Activated CD4-positive, alpha-beta T cell treated with anti-CD3 and anti-CD28 coated beads for 36 hours (primary cell): ENCODE results near the gene ZNF543. TPM values are rescaled to one million over a fixed set of nuclear protein-coding genes. Genes with fewer than 3 reads are reported as not detected.

Experiments used
- ATAC-seq: fragments of 200-7000 bp; cut with Tn5 transposase; one replicate; pipeline ENCODE4 v1.10.0; 2021; ENCODE audit warnings: mild to moderate bottlenecking, moderate library complexity
- CTCF ChIA-PET: fragments of 350-600 bp; sonication (Branson Sonifier 250); formaldehyde crosslinking; loops from one replicate; lab custom pipeline; 2021; ENCODE audit warnings: antibody characterized with exemption; lab: Charles Lee
- POLR2A ChIA-PET: fragments of 350-600 bp; sonication (Branson Sonifier 250); formaldehyde crosslinking; loops from one replicate; lab custom pipeline; 2021; ENCODE audit warnings: antibody characterized with exemption, inconsistent platforms; lab: Charles Lee
- DNase-seq: peaks from one replicate; pipeline ENCODE4 v3.0.0-alpha.2; 2020
- H3K27ac Mint-ChIP-seq: one replicate; pipeline ENCODE4 v1.8.0; 2021; ENCODE audit warnings: mixed read lengths
- H3K27me3 Mint-ChIP-seq: one replicate; pipeline ENCODE4 v1.8.0; 2021; ENCODE audit warnings: mixed read lengths
- H3K36me3 Mint-ChIP-seq: one replicate; pipeline ENCODE4 v1.8.0; 2021; ENCODE audit warnings: low read depth, mixed read lengths
- H3K4me1 Mint-ChIP-seq: one replicate; pipeline ENCODE4 v1.8.0; 2021; ENCODE audit warnings: mixed read lengths
- H3K4me3 Mint-ChIP-seq: one replicate; pipeline ENCODE4 v1.8.0; 2021; ENCODE audit warnings: mild to moderate bottlenecking, moderate library complexity, mixed read lengths
- H3K9me3 Mint-ChIP-seq: one replicate; pipeline ENCODE4 v1.8.0; 2021; ENCODE audit warnings: low read depth, mixed read lengths
- intact Hi-C, 2 experiments: fragments of 100-400 bp; cut with DNase I in 1 of 2; cut with micrococcal nuclease in 1 of 2; formaldehyde crosslinking; loops; one replicate each; pipeline versions ENCODE4 v1.14.2 to v1.15.1; 2022 to 2024; cut with DNase I, micrococcal nuclease
- total RNA-seq, 2 experiments: library from RNA; stranded (reverse); gene quantifications; one replicate each; pipeline ENCODE4 v1.2.3, GENCODE V29; 2021

The ZNF543 gene
- total RNA-seq, 2 experiments from 2014 or later = 5.8 to 6.2 TPM

GRCh38 chr19:57290970-57291369, 29.3 kb upstream of the ZNF543 start:
- Mint-ChIP-seq H3K27me3 (no peaks in the 10 kb centered on the region), H3K27ac (no peak overlapping the region), H3K4me1 (peaks cover 4% of the 10 kb centered on the region), H3K4me3 (no peak overlapping the region), H3K36me3 (peaks cover 96% of the 10 kb centered on the region), H3K9me3 (peaks cover 54% of the 10 kb centered on the region)
- POLR2A ChIA-PET = no interaction called here
- ATAC-seq = no peak
- CTCF ChIA-PET = no interaction called here
- intact Hi-C loops = no loop called here
- DNase-seq = no peak

DNA sequence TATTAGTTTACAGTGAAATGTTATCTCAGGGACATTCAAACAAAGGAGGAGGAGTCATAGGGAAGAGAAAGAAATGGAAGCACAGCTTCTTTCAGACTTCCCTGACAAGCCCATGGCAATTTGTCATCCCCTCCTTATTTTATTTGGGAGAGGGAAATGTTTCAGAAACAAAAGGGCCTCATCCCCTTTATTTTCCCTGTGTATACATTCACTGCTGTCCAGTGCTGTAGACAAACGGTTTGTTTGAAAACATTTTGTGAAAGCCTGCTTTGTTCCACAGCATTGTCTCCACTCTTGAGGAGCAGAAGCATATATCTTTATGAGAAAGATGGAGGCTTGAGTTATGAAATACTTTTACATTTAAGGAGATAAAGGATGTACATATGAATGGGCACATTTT, 27.7 kb upstream of the ZNF543 start:
- Mint-ChIP-seq H3K4me1 (peaks cover 4% of the 10 kb centered on the region), H3K9me3 (peaks cover 53% of the 10 kb centered on the region), H3K27ac (no peak overlapping the region), H3K36me3 (peaks cover 97% of the 10 kb centered on the region), H3K4me3 (no peak overlapping the region), H3K27me3 (no peaks in the 10 kb centered on the region)
- CTCF ChIA-PET = no interaction called here
- DNase-seq = no peak
- ATAC-seq = no peak
- intact Hi-C loops = no loop called here
- POLR2A ChIA-PET = no interaction called here

DNA sequence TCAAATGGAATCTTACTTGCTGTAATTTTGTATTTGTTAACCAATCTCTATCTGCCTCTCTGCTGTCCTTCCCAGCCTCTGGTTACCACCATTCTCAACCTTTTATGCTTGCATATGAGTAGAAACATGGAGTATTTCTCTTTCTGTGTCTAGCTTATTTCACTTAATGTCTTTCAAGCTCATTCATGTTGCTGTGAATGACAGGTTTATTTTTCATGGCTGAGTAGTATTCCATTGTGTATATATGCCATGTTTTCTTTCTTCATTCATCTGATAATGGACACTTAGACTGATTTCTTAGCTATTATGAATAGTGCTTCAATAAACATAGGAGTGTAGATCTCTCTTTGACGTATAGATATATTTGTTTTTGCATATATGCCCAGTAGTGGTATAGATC, 26.6 kb upstream of the ZNF543 start:
- ATAC-seq (no peak), DNase-seq (no peak)
- H3K27ac Mint-ChIP-seq = no peak overlapping the region
- H3K4me3 Mint-ChIP-seq = no peak overlapping the region
- POLR2A ChIA-PET = no interaction called here
- H3K4me1 Mint-ChIP-seq = peaks cover 6% of the 10 kb centered on the region
- no peaks in the 10 kb centered on the region for H3K27me3 Mint-ChIP-seq
- H3K36me3 Mint-ChIP-seq = peaks cover 97% of the 10 kb centered on the region
- intact Hi-C loops = no loop called here
- CTCF ChIA-PET = interaction anchor here (0.5 kb wide), 1 partner anchor 185 kb away, joined by 3 read pairs; no protein-coding TSS in a partner anchor
- H3K9me3 Mint-ChIP-seq = peaks cover 56% of the 10 kb centered on the region

GRCh38 chr19:57302020-57302465, 18.2 kb upstream of the ZNF543 start:
- Mint-ChIP-seq H3K4me1 (peaks cover 8% of the 10 kb centered on the region), H3K9me3 (peaks cover 18% of the 10 kb centered on the region), H3K36me3 (peaks cover 77% of the 10 kb centered on the region), H3K4me3 (no peak overlapping the region), H3K27ac (no peak overlapping the region), H3K27me3 (no peaks in the 10 kb centered on the region)
- ChIA-PET POLR2A (interaction anchor here (0.6 to 1.1 kb wide), 2 partner anchors 19 to 348 kb away, joined by 3 to 4 read pairs; no protein-coding TSS in a partner anchor), CTCF (interaction anchor here (0.8 kb wide), 1 partner anchor 42 kb away, joined by 4 read pairs; no protein-coding TSS in a partner anchor)
- intact Hi-C loops = no loop called here
- DNase-seq (no peak), ATAC-seq (peak; percentile 16)

DNA sequence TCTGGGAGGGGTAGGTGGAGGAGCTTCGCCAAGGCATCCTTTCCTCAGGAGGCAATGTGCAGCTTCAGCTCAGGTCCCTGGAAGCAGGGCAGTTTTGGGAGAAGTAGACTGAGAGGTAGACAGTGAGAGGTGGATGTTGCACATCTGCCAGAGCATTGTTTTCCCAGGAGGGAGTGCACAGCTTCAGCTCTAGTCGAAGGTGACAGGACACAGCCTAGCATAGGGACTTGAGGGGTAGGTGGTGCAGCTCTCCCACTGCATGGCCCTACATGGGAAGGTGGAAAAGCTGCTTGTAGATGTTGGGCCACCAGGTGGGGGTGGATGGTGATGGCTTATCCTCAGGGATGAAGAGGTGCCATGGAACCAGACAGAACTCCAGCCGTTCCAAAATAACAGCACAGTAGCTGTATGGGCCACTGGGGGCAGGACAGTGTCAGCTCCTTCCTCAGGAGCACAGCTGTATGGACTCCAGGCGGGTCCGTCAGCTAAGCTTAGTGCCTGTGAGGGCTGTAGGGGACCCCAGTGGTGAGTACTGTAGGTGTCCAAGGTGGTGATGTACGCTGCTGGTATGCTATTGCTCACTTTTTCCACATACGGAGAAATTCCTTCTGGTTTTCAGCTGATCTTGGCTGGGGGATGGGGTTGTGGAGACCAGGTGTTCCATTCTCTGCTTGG, 17.4 kb upstream of the ZNF543 start:
- H3K27ac Mint-ChIP-seq = no peak overlapping the region
- ATAC-seq (no peak), DNase-seq (no peak)

DNA sequence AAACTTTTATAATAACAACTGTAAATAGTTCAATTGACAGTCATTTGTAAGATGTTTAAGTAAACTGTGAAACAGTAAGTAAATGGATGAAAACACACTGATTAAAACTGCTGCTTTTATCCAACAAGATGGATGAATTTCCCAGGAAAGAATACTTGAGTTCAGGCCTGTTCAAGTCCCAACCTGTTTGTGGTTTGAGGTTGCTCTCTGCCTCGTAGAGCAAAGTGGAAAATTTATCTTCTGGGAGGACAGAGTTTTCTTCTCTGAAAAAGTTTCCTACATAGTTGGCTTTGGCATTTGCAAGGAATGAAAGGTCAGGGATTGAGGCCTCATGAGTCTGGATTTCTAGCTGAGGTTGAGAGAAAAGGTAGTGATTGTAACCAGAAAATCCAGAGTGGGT, 15.2 kb upstream of the ZNF543 start:
- ATAC-seq (no peak), DNase-seq (no peak)
- CTCF ChIA-PET = interaction anchor here (1.0 kb wide), 1 partner anchor 10 kb away, joined by 3 read pairs; no protein-coding TSS in a partner anchor
- Mint-ChIP-seq H3K36me3 (peaks cover 53% of the 10 kb centered on the region), H3K4me3 (no peak overlapping the region), H3K9me3 (peaks cover 12% of the 10 kb centered on the region), H3K27me3 (no peaks in the 10 kb centered on the region), H3K4me1 (no peaks in the 10 kb centered on the region), H3K27ac (no peak overlapping the region)
- intact Hi-C loops = no loop called here
- POLR2A ChIA-PET = no interaction called here

More for the DNA sequence above, 17.4 kb upstream of the ZNF543 start:
- Mint-ChIP-seq H3K9me3 (peaks cover 15% of the 10 kb centered on the region), H3K4me1 (peaks cover 6% of the 10 kb centered on the region), H3K36me3 (peaks cover 69% of the 10 kb centered on the region), H3K27me3 (no peaks in the 10 kb centered on the region), H3K4me3 (no peak overlapping the region)
- CTCF ChIA-PET = no interaction called here
- intact Hi-C loops = no loop called here
- POLR2A ChIA-PET = no interaction called here

DNA sequence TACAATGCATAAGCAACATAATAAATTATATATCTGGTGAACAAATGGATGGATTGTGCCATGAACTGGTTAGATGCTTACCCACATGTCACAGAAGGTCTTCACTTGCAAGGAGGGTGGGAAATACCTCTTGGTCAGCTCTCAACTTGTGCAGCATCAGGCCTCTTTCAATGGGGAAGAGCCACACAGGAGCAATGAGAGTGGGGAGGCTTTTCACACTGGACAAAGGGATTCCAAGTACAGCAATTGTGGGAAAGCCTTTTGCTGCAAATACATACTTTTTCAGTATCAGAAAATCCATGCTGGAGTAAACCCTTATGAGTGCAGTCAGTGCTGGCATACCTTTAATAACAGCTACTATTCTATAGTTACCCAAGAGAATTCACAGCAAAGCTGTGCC, 11.8 kb upstream of the ZNF543 start:
- intact Hi-C loops = no loop called here
- DNase-seq (no peak), ATAC-seq (no peak)
- H3K27ac Mint-ChIP-seq = no peak overlapping the region
- H3K4me1 Mint-ChIP-seq = no peaks in the 10 kb centered on the region
- no peak overlapping the region for H3K4me3 Mint-ChIP-seq
- H3K36me3 Mint-ChIP-seq = peaks cover 21% of the 10 kb centered on the region
- H3K9me3 Mint-ChIP-seq = peaks cover 12% of the 10 kb centered on the region
- no peaks in the 10 kb centered on the region for H3K27me3 Mint-ChIP-seq
- ChIA-PET POLR2A (no interaction called here), CTCF (no interaction called here)

- no peak overlapping the region for H3K27ac Mint-ChIP-seq
- peaks cover 26% of the 10 kb centered on the region for H3K9me3 Mint-ChIP-seq
- intact Hi-C loops = no loop called here
- no peak overlapping the region for H3K4me3 Mint-ChIP-seq
- DNase-seq (no peak), ATAC-seq (no peak)
- ChIA-PET CTCF (no interaction called here), POLR2A (no interaction called here)
- H3K27me3 Mint-ChIP-seq = peaks cover 13% of the 10 kb centered on the region
- H3K4me1 Mint-ChIP-seq = no peaks in the 10 kb centered on the region
- H3K36me3 Mint-ChIP-seq = peaks cover 11% of the 10 kb centered on the region
Observed at GRCh38 chr19:57310792-57311191, 9.5 kb upstream of the ZNF543 start.

GRCh38 chr19:57314146-57314545, 6.1 kb upstream of the ZNF543 start:
- ChIA-PET CTCF (no interaction called here), POLR2A (no interaction called here)
- peaks cover 31% of the 10 kb centered on the region for H3K9me3 Mint-ChIP-seq
- H3K4me1 Mint-ChIP-seq = no peaks in the 10 kb centered on the region
- DNase-seq (no peak), ATAC-seq (no peak)
- no peak overlapping the region for H3K27ac Mint-ChIP-seq
- peaks cover 32% of the 10 kb centered on the region for H3K27me3 Mint-ChIP-seq
- peaks cover 8% of the 10 kb centered on the region for H3K36me3 Mint-ChIP-seq
- no peak overlapping the region for H3K4me3 Mint-ChIP-seq
- intact Hi-C loops = no loop called here

- POLR2A ChIA-PET = interaction anchor here (0.7 kb wide), 1 partner anchor 72 kb away, joined by 3 read pairs; no protein-coding TSS in a partner anchor
- ATAC-seq (no peak), DNase-seq (no peak)
- Mint-ChIP-seq H3K4me3 (no peak overlapping the region), H3K27me3 (peaks cover 32% of the 10 kb centered on the region), H3K36me3 (peaks cover 21% of the 10 kb centered on the region), H3K4me1 (peaks cover 19% of the 10 kb centered on the region), H3K9me3 (peaks cover 23% of the 10 kb centered on the region), H3K27ac (no peak overlapping the region)
- intact Hi-C loops = no loop called here
- CTCF ChIA-PET = no interaction called here
Observed at GRCh38 chr19:57317503-57317902, 2.8 kb upstream of the ZNF543 start.

DNA sequence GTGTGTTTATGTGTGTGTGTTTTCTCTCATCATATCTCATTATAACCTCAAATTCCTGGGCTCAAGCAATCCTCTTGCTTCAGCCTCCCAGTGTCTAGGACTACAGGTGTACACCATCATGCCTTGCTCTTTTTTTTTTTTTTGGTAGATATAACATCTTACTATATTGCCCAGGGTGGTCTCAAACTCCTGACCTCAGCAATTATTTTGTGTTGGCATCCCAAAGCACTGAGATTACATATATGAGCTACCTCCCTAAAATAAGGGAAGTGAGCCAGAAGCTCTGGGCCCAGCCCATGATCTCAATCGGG, 448 bp upstream of the ZNF543 start:
- ChIA-PET POLR2A (no interaction called here), CTCF (no interaction called here)
- H3K27me3 Mint-ChIP-seq = peaks cover 27% of the 10 kb centered on the region
- peaks cover 43% of the 10 kb centered on the region for H3K36me3 Mint-ChIP-seq
- peak overlapping the region; percentile 94 for H3K4me3 Mint-ChIP-seq
- peaks cover 24% of the 10 kb centered on the region for H3K9me3 Mint-ChIP-seq
- ATAC-seq = peak; percentile 4
- no peak for DNase-seq
- peak overlapping the region; percentile 93 for H3K27ac Mint-ChIP-seq
- intact Hi-C loops = loop anchor here (1.0 kb wide), 6 partner anchors 31 to 927 kb away; partner anchors contain the start of genes TRAPPC2B (in 2 of the 2), ZNF460 (in 2 of the 2), ZNF547 (in 2 of the 2) and ZNF805 (in 2 of the 2)
- peaks cover 24% of the 10 kb centered on the region for H3K4me1 Mint-ChIP-seq

- intact Hi-C loops = no loop called here
Observed at GRCh38 chr19:57321116-57321515, 844 bp downstream of the ZNF543 start.

More at GRCh38 chr19:57321116-57321515, 844 bp downstream of the ZNF543 start:
- ATAC-seq (no peak), DNase-seq (no peak)
- POLR2A ChIA-PET = no interaction called here
- H3K4me3 Mint-ChIP-seq = peak overlapping the region; percentile 94
- peaks cover 16% of the 10 kb centered on the region for H3K9me3 Mint-ChIP-seq
- H3K27me3 Mint-ChIP-seq = peaks cover 15% of the 10 kb centered on the region
- peaks cover 24% of the 10 kb centered on the region for H3K4me1 Mint-ChIP-seq
- H3K36me3 Mint-ChIP-seq = peaks cover 52% of the 10 kb centered on the region
- H3K27ac Mint-ChIP-seq = peak overlapping the region; percentile 93
- CTCF ChIA-PET = interaction anchor here (0.7 kb wide), 1 partner anchor 21 kb away, joined by 3 read pairs; no protein-coding TSS in a partner anchor
